LHCN-M2 (cell line): ENCODE data around the gene MYO16. TPM values are rescaled to one million over a fixed set of nuclear protein-coding genes. Genes with fewer than 3 reads are reported as not detected.

Source experiments
- DNase-seq: peaks from one replicate; pipeline ENCODE4 v3.0.0-alpha.2; 2012; ENCODE audit warnings: low read depth
- polyA plus RNA-seq: library from polyadenylated mRNA; unstranded; fragments of >200 nt; gene quantifications from one replicate; pipeline ENCODE4 v1.2.1, GENCODE V29; 2012; ENCODE audit warnings: missing spikeins
- total RNA-seq: library from RNA; depleted of rRNA; stranded (reverse); fragments of >200 nt; gene quantifications from 2 replicates; pipeline ENCODE4 v1.2.3, GENCODE V29; 2014; rRNA removed

Gene MYO16
- total RNA-seq = not detected in 2 replicates
- polyA plus RNA-seq = 0.02 TPM

- no peak for DNase-seq
Observed at GRCh38 chr13:108629181-108629752, at the start of gene MYO16. Gene MYO16, plus strand, starts transcription at chr13:108629611. Its CDS starts 234 bp downstream, at chr13:108629845.

GRCh38 chr13:108586826-108587225 is 42.6 kb upstream of the MYO16 start:
- no peak for DNase-seq

GRCh38 chr13:108588516-108588915 is 40.9 kb upstream of the MYO16 start:
- DNase-seq = no peak

GRCh38 chr13:108594153-108594552 is 35.3 kb upstream of the MYO16 start:
- DNase-seq = no peak

- DNase-seq = no peak
Observed at GRCh38 chr13:108595436-108596274, 33.8 kb upstream of the MYO16 start.

- DNase-seq = no peak
Observed at GRCh38 chr13:108597943-108598342, 31.5 kb upstream of the MYO16 start.

GRCh38 chr13:108606424-108606823 is 23.0 kb upstream of the MYO16 start:
- no peak for DNase-seq

- no peak for DNase-seq
Observed at GRCh38 chr13:108609353-108609752, 20.1 kb upstream of the MYO16 start.

- DNase-seq = no peak
Observed at GRCh38 chr13:108610507-108610906, 18.9 kb upstream of the MYO16 start.

- DNase-seq = no peak
Observed at GRCh38 chr13:108615241-108615640, 14.2 kb upstream of the MYO16 start.

- no peak for DNase-seq
Observed at GRCh38 chr13:108618233-108618632, 11.2 kb upstream of the MYO16 start.

- DNase-seq = no peak
Observed at GRCh38 chr13:108621462-108621861, 7.9 kb upstream of the MYO16 start.

GRCh38 chr13:108624108-108624507 is 5.3 kb upstream of the MYO16 start:
- no peak for DNase-seq

GRCh38 chr13:108624979-108625378 is 4.4 kb upstream of the MYO16 start:
- DNase-seq = no peak

- no peak for DNase-seq
Observed at GRCh38 chr13:108629988-108630387, 577 bp downstream of the MYO16 start.

- no peak for DNase-seq
Observed at GRCh38 chr13:108632649-108633167, 3.3 kb downstream of the MYO16 start.

GRCh38 chr13:108638901-108639300 is 9.5 kb downstream of the MYO16 start:
- DNase-seq = no peak

- no peak for DNase-seq
Observed at GRCh38 chr13:108643646-108644353, 14.4 kb downstream of the MYO16 start.

- DNase-seq = no peak
Observed at GRCh38 chr13:108645376-108645775, 16.0 kb downstream of the MYO16 start.

GRCh38 chr13:108650271-108650670 is 20.9 kb downstream of the MYO16 start:
- DNase-seq = no peak

- no peak for DNase-seq
Observed at GRCh38 chr13:108656742-108657141, 27.3 kb downstream of the MYO16 start.

GRCh38 chr13:108657519-108657918 is 28.1 kb downstream of the MYO16 start:
- no peak for DNase-seq
